SK-N-MC (cell line): ENCODE results near the gene JUNB.

Source experiments
- DNase-seq: peaks from one replicate; pipeline ENCODE4 v3.0.0-alpha.2; 2011; ENCODE audit warnings: low read depth, low spot score
- H3K27ac ChIP-seq: fragments of 200-600 bp; sonication (generic); 2 replicates; pipeline ENCODE4 v1.5.1; 2016; ENCODE audit warnings: mixed run types
- H3K36me3 ChIP-seq: fragments of 200-600 bp; sonication (generic); 2 replicates; pipeline ENCODE4 v1.6.1; 2017; ENCODE audit warnings: antibody characterized with exemption, low read length, mixed read lengths; ENCODE audit not compliant: insufficient read depth
- H3K4me3 ChIP-seq: fragments of 200-600 bp; sonication (generic); 2 replicates; pipeline ENCODE4 v1.5.1; 2016
- H3K9ac ChIP-seq: fragments of 200-600 bp; sonication (generic); 2 replicates; pipeline ENCODE4 v1.8.0; 2017; ENCODE audit warnings: mixed run types, mixed read lengths; ENCODE audit not compliant: insufficient read length
- H3K9me3 ChIP-seq: fragments of 200-600 bp; sonication (generic); 2 replicates; pipeline ENCODE4 v1.6.1; 2017; ENCODE audit warnings: low read depth, mild to moderate bottlenecking, antibody characterized with exemption, low read length, moderate library complexity, mixed read lengths
- EZH2 ChIP-seq: fragments of 200-600 bp; sonication (generic); IDR thresholded peaks from one replicate; pipeline ENCODE4 v1.6.1; 2017; ENCODE audit warnings: antibody characterized with exemption
- FOXP2 ChIP-seq: optimal IDR thresholded peaks from 2 replicates; pipeline ENCODE3; 2011; ENCODE audit warnings: mild to moderate bottlenecking, moderate library complexity; ENCODE audit not compliant: insufficient read depth; ENCODE audit errors: extremely low read length, control extremely low read depth
- POLR2AphosphoS5 ChIP-seq: IDR thresholded peaks from 2 replicates; pipeline ENCODE4 v1.6.1; 2012; ENCODE audit warnings: mild to moderate bottlenecking, low read depth, low read length, borderline replicate concordance

Gene JUNB

GRCh38 chr19:12838886-12839756 is 47.8 kb downstream of the JUNB start:
- peak overlapping the region; percentile 77 for H3K9ac ChIP-seq
- H3K4me3 ChIP-seq: peak overlapping the region; percentile 93
- peaks cover 4% of the 10 kb centered on the region; the same call in 1 of the 2 replicates for H3K36me3 ChIP-seq
- no peak for DNase-seq
- H3K27ac ChIP-seq: no peak overlapping the region
- TF ChIP-seq POLR2AphosphoS5: no peak
- TF ChIP-seq FOXP2: no peak
- TF ChIP-seq EZH2: no peak
- H3K9me3 ChIP-seq: no peaks in the 10 kb centered on the region

GRCh38 chr19:12840091-12841079 is 49.1 kb downstream of the JUNB start:
- no peaks in the 10 kb centered on the region for H3K9me3 ChIP-seq
- peaks cover 4% of the 10 kb centered on the region; the same call in 1 of the 2 replicates for H3K36me3 ChIP-seq
- H3K9ac ChIP-seq: no peak overlapping the region
- peak; percentile 60 for DNase-seq
- no peak for TF ChIP-seq POLR2AphosphoS5
- TF ChIP-seq FOXP2: no peak
- no peak for TF ChIP-seq EZH2
- peak overlapping the region; percentile 44; the same call in 1 of the 2 replicates for H3K4me3 ChIP-seq
- H3K27ac ChIP-seq: no peak overlapping the region

- no peak for TF ChIP-seq POLR2AphosphoS5
- TF ChIP-seq FOXP2: no peak
- no peak for TF ChIP-seq EZH2
- H3K27ac ChIP-seq: no peak overlapping the region
- peaks cover 4% of the 10 kb centered on the region; the same call in 1 of the 2 replicates for H3K36me3 ChIP-seq
- no peaks in the 10 kb centered on the region for H3K9me3 ChIP-seq
- H3K4me3 ChIP-seq: peak overlapping the region; percentile 44; the same call in 1 of the 2 replicates
- DNase-seq: no peak
- H3K9ac ChIP-seq: no peak overlapping the region
These were observed 49.8 kb downstream of the JUNB start for GRCh38 chr19:12841094-12841493.

GRCh38 chr19:12842511-12842910 is 51.2 kb downstream of the JUNB start:
- TF ChIP-seq FOXP2 (no peak), POLR2AphosphoS5 (no peak), EZH2 (no peak)
- Histone ChIP-seq H3K4me3 (no peak overlapping the region), H3K9me3 (no peaks in the 10 kb centered on the region), H3K36me3 (peaks cover 4% of the 10 kb centered on the region; the same call in 1 of the 2 replicates), H3K9ac (no peak overlapping the region), H3K27ac (no peak overlapping the region)
- no peak for DNase-seq
